ENCODE data around the gene ZFPM1.

GRCh38 chr16:88536510-88536909, 83.4 kb downstream of the ZFPM1 start:
- TF ChIP-seq CTCF (IDR thresholded peaks at IDR 0.05): no peak
- TF ChIP-seq ZFX (IDR thresholded peaks at IDR 0.05; ENCODE audit: borderline replicate concordance): no peak

Measured in 22Rv1 (cell line).